GM10266 (cell line): ENCODE results near the gene ZP1.
A peak's percentile ranks its signal among the peaks of the same experiment; 100 is the strongest.

Experiments
- DNase-seq: peaks from one replicate; pipeline ENCODE4 v3.0.0; 2012; ENCODE audit errors: extremely low spot score
- CTCF ChIP-seq: IDR thresholded peaks from 2 replicates; pipeline ENCODE4 v1.5.1; 2012; ENCODE audit warnings: mild to moderate bottlenecking, low read depth; ENCODE audit not compliant: control insufficient read depth, insufficient read depth; ENCODE audit errors: missing control alignments

Gene ZP1

GRCh38 chr11:60890696-60891095, 23.4 kb downstream of the ZP1 start:
- no peak for DNase-seq
- no peak for TF ChIP-seq CTCF

GRCh38 chr11:60891103-60891741, 23.9 kb downstream of the ZP1 start:
- no peak for DNase-seq
- TF ChIP-seq CTCF, result no peak

- TF ChIP-seq CTCF, result no peak
- no peak for DNase-seq
These were observed 28.3 kb downstream of the ZP1 start for GRCh38 chr11:60895687-60896086.

GRCh38 chr11:60897496-60897895, 30.2 kb downstream of the ZP1 start:
- DNase-seq, result no peak
- no peak for TF ChIP-seq CTCF

GRCh38 chr11:60899046-60899936, 31.9 kb downstream of the ZP1 start:
- TF ChIP-seq CTCF, result peak; percentile 94
- DNase-seq, result peak; percentile 47

- no peak for DNase-seq
- peak; percentile 4 for TF ChIP-seq CTCF
These were observed 32.6 kb downstream of the ZP1 start for GRCh38 chr11:60899977-60900376.
